GM18909 (cell line): Measurements from ENCODE around the gene WRAP73.

Experiments
- ATAC-seq: cut with Tn5 transposase; IDR thresholded peaks from one replicate; pipeline ENCODE4 v1.9.1; 2021; ENCODE audit warnings: mild to moderate bottlenecking; ENCODE audit not compliant: unreplicated experiment, poor library complexity

The WRAP73 gene

GRCh38 chr1:3670823-3671265 is 20.9 kb upstream of the WRAP73 start:
- no peak for ATAC-seq

GRCh38 chr1:3669971-3670431 is 20.1 kb upstream of the WRAP73 start:
- no peak for ATAC-seq

GRCh38 chr1:3669421-3669821 is 19.5 kb upstream of the WRAP73 start:
- ATAC-seq: no peak

- no peak for ATAC-seq
Observed at GRCh38 chr1:3668585-3669300, 18.8 kb upstream of the WRAP73 start.

GRCh38 chr1:3668148-3668547 is 18.2 kb upstream of the WRAP73 start:
- no peak for ATAC-seq

- no peak for ATAC-seq
Observed at GRCh38 chr1:3664700-3665375, 14.9 kb upstream of the WRAP73 start.

- ATAC-seq: no peak
Observed at GRCh38 chr1:3663999-3664699, 14.2 kb upstream of the WRAP73 start.

GRCh38 chr1:3662080-3662671 is 12.3 kb upstream of the WRAP73 start:
- ATAC-seq: no peak

GRCh38 chr1:3661631-3662030 is 11.7 kb upstream of the WRAP73 start:
- ATAC-seq: no peak

- no peak for ATAC-seq
Observed at GRCh38 chr1:3660704-3661103, 10.8 kb upstream of the WRAP73 start.

GRCh38 chr1:3659093-3659492 is 9.2 kb upstream of the WRAP73 start:
- no peak for ATAC-seq

- ATAC-seq: no peak
Observed at GRCh38 chr1:3658231-3658615, 8.3 kb upstream of the WRAP73 start.

GRCh38 chr1:3657578-3658230 is 7.8 kb upstream of the WRAP73 start:
- ATAC-seq: no peak

GRCh38 chr1:3657096-3657475 is 7.2 kb upstream of the WRAP73 start:
- ATAC-seq: no peak

- ATAC-seq: peak; percentile 72
Observed at GRCh38 chr1:3656450-3657095, 6.7 kb upstream of the WRAP73 start.

- no peak for ATAC-seq
Observed at GRCh38 chr1:3654549-3655281, 4.8 kb upstream of the WRAP73 start.

GRCh38 chr1:3653286-3653618 is 3.3 kb upstream of the WRAP73 start:
- ATAC-seq: no peak

GRCh38 chr1:3652548-3653285 is 2.8 kb upstream of the WRAP73 start:
- ATAC-seq: no peak
